Lower leg skin (tissue), 4 donors: ENCODE data around the gene FBRSL1. TPM values are rescaled to one million over a fixed set of nuclear protein-coding genes. Genes with fewer than 3 reads are reported as not detected.

ENCODE experiments used
- DNase-seq, 2 donors: peaks; one replicate each; pipeline ENCODE4 v3.0.0-alpha.2; 2019; ENCODE audit warnings: low spot score in 2 of 2
- H3K4me3 ChIP-seq: fragments of 200-600 bp; sonication (generic); 2 replicates; pipeline ENCODE4 v1.5.1; 2017; ENCODE audit warnings: mild to moderate bottlenecking, low read depth; ENCODE audit not compliant: poor library complexity, severe bottlenecking
- POLR2A ChIP-seq, 2 donors: fragments of 450-650 bp; IDR thresholded peaks; one replicate each; pipeline ENCODE4 v1.6.1; 2016 to 2017; ENCODE audit warnings: antibody characterized with exemption in 2 of 2, mild to moderate bottlenecking in 1 of 2, moderate library complexity in 1 of 2
- WGBS, 2 donors: methylation state at CpG; one replicate each; pipeline ENCODE4 v1.1.5; 2018; 5-methylcytosine and 5-hydroxymethylcytosine counted together
- intact Hi-C: fragments of 100-400 bp; cut with DNase I; formaldehyde crosslinking; loops from one replicate; pipeline ENCODE4 v1.15.0; 2023; ENCODE audit warnings: low total_unique reads
- total RNA-seq, 4 donors: library from RNA; depleted of rRNA; stranded (reverse); fragments of >200 nt; gene quantifications; one replicate each; pipeline ENCODE4 v1.1.0, GENCODE V29; 2016
- TF ChIP-seq, protein P1 (sequence below), 3 donors: fragments of 450-650 bp; IDR thresholded peaks; one replicate each; pipeline ENCODE4 v1.5.1; 2016; ENCODE audit warnings: antibody characterized with exemption in 3 of 3, mild to moderate bottlenecking in 3 of 3, moderate library complexity in 2 of 3

The FBRSL1 gene
- total RNA-seq, 4 donors from 2014 or later, result 15.5 to 250 (median 19.6) TPM

DNA sequence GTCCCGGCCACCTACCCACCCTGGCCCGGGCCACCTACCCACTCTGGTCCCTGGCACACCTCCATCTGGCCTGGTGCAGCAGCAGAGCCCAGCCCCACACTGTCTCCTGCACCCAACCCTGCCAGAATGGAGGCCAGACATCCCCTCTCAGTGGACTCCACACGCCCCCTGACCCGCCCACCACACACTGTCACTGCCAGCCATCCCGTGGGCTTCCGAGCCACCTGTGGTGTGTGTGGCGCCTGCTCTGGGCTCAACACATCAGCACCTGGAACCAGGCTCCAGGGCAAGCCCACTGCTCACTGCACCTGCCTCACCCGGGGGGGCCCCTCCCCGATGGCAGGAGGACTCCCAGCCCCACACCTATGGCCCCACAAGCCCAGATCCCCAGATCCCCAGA lies 50.5 kb downstream of the FBRSL1 start:
- intact Hi-C loops, result no loop called here
- no peak for TF ChIP-seq POLR2A (IDR thresholded peaks at IDR 0.05)
- TF ChIP-seq, protein P1, sequence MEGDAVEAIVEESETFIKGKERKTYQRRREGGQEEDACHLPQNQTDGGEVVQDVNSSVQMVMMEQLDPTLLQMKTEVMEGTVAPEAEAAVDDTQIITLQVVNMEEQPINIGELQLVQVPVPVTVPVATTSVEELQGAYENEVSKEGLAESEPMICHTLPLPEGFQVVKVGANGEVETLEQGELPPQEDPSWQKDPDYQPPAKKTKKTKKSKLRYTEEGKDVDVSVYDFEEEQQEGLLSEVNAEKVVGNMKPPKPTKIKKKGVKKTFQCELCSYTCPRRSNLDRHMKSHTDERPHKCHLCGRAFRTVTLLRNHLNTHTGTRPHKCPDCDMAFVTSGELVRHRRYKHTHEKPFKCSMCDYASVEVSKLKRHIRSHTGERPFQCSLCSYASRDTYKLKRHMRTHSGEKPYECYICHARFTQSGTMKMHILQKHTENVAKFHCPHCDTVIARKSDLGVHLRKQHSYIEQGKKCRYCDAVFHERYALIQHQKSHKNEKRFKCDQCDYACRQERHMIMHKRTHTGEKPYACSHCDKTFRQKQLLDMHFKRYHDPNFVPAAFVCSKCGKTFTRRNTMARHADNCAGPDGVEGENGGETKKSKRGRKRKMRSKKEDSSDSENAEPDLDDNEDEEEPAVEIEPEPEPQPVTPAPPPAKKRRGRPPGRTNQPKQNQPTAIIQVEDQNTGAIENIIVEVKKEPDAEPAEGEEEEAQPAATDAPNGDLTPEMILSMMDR (IDR thresholded peaks at IDR 0.05), result no peak
- WGBS, 2 donors, result 81 to 84% methylated on average over 7 to 9 of the region's 9 CpGs
- no peak overlapping the region for H3K4me3 ChIP-seq
- no peak for DNase-seq

DNA sequence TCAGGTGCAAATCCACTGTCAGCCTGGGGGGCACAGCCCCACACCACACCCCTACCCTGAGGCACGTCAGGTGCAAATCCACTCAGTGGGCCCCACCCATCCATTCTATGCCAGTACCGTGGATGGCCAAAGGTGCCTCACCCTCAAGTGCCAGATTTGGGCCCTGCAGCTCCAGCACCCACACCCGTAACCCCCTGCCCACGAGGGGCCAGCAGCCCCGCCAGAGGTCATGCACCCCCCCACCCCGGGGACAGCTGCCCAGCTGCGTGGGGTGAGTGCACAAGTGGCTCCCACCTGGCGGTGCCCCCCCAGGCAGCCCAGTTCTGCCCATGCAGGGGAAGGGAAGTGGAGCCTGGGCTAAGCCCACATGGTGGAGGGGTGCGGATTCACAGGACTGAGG lies 51.2 kb downstream of the FBRSL1 start:
- no peak overlapping the region for H3K4me3 ChIP-seq
- intact Hi-C loops, result no loop called here
- TF ChIP-seq POLR2A (IDR thresholded peaks at IDR 0.05), result no peak
- TF ChIP-seq, protein P1 (IDR thresholded peaks at IDR 0.05), result no peak
- 78 to 84% methylated on average over 4 to 9 of the region's 9 CpGs for WGBS, 2 donors
- no peak for DNase-seq

DNA sequence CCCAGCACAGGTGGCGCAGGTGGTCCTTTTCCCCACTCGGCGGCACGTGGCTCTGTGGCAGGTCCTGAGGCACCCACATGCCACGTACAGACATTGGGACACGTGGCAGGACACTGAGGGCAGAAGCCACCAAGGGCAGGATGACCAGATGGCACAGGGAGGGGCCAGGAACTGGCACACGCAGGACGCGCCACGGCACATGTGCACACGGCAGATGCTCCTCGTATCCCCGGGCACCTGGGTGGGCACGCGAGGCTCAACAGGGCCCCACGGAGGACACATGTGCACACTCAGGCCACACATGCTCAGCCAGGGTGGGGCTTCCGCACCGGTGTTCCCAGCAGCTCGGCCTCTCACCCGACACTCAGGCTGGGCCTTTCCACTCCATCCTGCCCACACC lies 52.0 kb downstream of the FBRSL1 start:
- 93 to 94% methylated on average over 16 to 19 of the region's 20 CpGs for WGBS, 2 donors
- DNase-seq, result no peak
- no peak overlapping the region for H3K4me3 ChIP-seq
- TF ChIP-seq POLR2A (IDR thresholded peaks at IDR 0.05), result no peak
- TF ChIP-seq, protein P1 (IDR thresholded peaks at IDR 0.05), result no peak
- intact Hi-C loops, result no loop called here

DNA sequence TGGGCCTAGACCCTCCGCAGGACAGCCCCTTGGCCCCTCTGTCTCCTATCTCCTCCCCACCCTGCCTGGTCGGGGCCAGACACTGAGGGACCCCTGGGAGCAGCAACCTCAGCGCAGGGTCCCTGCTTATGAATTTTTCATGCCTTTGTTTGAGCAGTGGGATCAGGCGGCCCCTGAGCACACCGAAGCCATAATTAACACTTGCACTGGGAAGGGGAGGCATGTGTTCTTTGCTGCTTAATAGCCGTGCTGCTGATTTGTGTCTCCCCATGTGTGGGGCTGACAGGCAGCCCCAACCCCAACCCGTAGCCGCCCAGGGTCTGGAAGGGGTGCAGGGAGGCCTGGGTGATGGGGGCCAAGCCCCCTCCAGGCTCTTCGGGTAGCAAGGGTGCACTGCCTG lies 52.7 kb downstream of the FBRSL1 start:
- TF ChIP-seq, protein P1 (IDR thresholded peaks at IDR 0.05), result no peak
- TF ChIP-seq POLR2A (IDR thresholded peaks at IDR 0.05), result no peak
- no peak for DNase-seq
- H3K4me3 ChIP-seq, result no peak overlapping the region
- WGBS, 2 donors, result 93 to 97% methylated on average over 9 of the region's 9 CpGs
- intact Hi-C loops, result no loop called here

DNA sequence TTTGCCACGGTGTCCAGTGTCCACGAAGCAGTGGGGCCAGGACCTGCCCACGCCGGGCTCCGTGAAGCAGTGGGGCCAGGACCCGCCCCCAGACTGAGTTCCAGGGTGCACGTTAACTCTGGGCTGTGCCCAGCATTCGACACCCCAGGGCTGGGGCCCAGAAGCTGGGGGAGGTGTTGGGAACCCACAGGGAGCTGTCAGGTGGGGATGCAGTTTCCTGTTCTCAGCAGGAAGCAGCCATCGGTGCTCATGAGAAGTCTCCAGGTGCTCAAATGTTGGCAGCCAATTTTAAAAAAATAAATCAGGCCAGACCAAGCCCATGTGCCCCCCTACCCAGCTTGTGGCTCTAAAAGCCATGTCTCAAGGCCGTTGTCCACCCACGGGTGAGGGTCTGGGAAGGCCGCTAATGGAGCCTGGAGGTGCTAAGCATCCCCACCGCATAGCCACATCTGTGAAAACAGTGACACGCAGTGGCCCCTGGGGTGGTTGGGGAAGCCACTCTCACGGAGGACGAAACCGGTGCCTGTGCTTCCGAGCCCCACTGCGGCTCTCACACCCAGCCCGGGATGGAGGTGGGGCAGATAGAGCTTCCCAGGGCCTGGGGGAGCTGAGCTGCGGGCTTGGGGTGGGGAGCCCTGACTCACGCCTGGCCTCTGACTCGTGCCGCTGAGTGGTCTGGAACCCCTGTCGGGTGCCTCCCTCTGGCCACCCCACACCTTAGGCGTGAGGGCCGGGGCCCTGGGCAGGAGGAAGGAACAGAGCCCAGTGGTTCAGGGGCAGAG lies 53.5 kb downstream of the FBRSL1 start:
- intact Hi-C loops, result no loop called here
- 86 to 89% methylated on average over 22 to 27 of the region's 27 CpGs for WGBS, 2 donors
- TF ChIP-seq, protein P1 (IDR thresholded peaks at IDR 0.05), result no peak
- TF ChIP-seq POLR2A (IDR thresholded peaks at IDR 0.05), result no peak
- no peak overlapping the region for H3K4me3 ChIP-seq
- DNase-seq, result no peak

DNA sequence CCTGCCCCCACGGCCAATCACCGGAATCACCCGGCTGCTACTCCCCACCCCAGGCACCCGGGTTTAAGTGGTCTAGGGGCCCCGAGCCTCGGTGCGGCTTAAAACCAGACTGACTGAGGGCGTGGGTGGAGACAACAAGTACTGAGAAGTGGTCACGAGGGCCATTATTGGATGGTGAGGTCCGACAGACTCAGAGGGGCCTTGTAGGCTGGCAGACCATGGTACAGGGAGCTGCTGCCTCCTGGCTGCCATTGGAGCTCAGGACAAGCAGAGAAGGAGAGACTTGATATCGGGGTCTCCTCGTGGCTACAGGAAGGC lies 54.1 kb downstream of the FBRSL1 start:
- DNase-seq, result no peak
- WGBS, 2 donors, result 86 to 87% methylated on average over 9 to 12 of the region's 12 CpGs
- no peak overlapping the region for H3K4me3 ChIP-seq
- intact Hi-C loops, result no loop called here
- TF ChIP-seq, protein P1 (IDR thresholded peaks at IDR 0.05), result no peak
- TF ChIP-seq POLR2A (IDR thresholded peaks at IDR 0.05), result no peak
